SK-N-SH (cell line): Measurements from ENCODE around the gene WNT4. TPM values are rescaled to one million over a fixed set of nuclear protein-coding genes. Genes with fewer than 3 reads are reported as not detected.

Experiments
- CTCF ChIA-PET: fragments of 300-600, 350-600 bp; formaldehyde crosslinking; extraction: SDS; loops from one replicate; lab custom pipeline; 2021; lab: Yijun Ruan, JAX
- POLR2A ChIA-PET: fragments of 350-600 bp; sonication (Branson Sonifier 250); formaldehyde crosslinking; extraction: SDS; loops from one replicate; lab custom pipeline; 2020; ENCODE audit warnings: antibody characterized with exemption, inconsistent platforms; lab: Yijun Ruan, JAX
- DNase-seq: peaks from one replicate; pipeline ENCODE4 v3.0.0; 2012
- H2AFZ ChIP-seq: fragments of 200-600 bp; sonication (generic); 2 replicates; pipeline ENCODE4 v1.8.1; 2016; ENCODE audit warnings: antibody characterized with exemption, mild to moderate bottlenecking, low read depth
- H3F3A ChIP-seq: fragments of 200-600 bp; sonication (generic); replicated peaks from 2 replicates; pipeline ENCODE3; 2016; ENCODE audit warnings: antibody characterized with exemption, mild to moderate bottlenecking; ENCODE audit not compliant: insufficient read depth
- H3K27ac ChIP-seq, 2 experiments: fragments of 200-500 bp in 1 of 2; fragments of 200-600 bp in 1 of 2; sonication (Bioruptor generic) in 1 of 2; sonication (generic), shearing (Covaris generic) in 1 of 2; 2 replicates each; pipeline versions ENCODE4 v1.5.1 to v1.6.1; 2014 to 2016; ENCODE audit warnings: low read depth in 2 of 2, inconsistent platforms in 1 of 2, low read length in 1 of 2, mild to moderate bottlenecking in 1 of 2, mixed read lengths in 1 of 2
- H3K27me3 ChIP-seq: fragments of 200-600 bp; sonication (generic), shearing (Covaris generic); 2 replicates; pipeline ENCODE4 v1.6.1; 2016; ENCODE audit warnings: mixed run types; ENCODE audit not compliant: insufficient read depth
- H3K36me3 ChIP-seq, 2 experiments: fragments of 200-500 bp in 1 of 2; fragments of 200-600 bp in 1 of 2; sonication (Bioruptor generic) in 1 of 2; sonication (generic) in 1 of 2; replicated peaks in 1 of 2; 2 replicates each; pipeline versions ENCODE3 to v1.5.1; 2014 to 2016; ENCODE audit warnings: low read length in 1 of 2, mild to moderate bottlenecking in 1 of 2; ENCODE audit not compliant: insufficient read depth in 2 of 2, control insufficient read depth in 1 of 2
- H3K4me1 ChIP-seq, 2 experiments: fragments of 200-500 bp in 1 of 2; fragments of 200-600 bp in 1 of 2; sonication (Bioruptor generic) in 1 of 2; sonication (generic), shearing (Covaris generic) in 1 of 2; 2 replicates each; pipeline versions ENCODE4 v1.5.1 to v1.6.1; 2014 to 2016; ENCODE audit warnings: low read depth in 1 of 2, low read length in 1 of 2, mixed run types in 1 of 2; ENCODE audit not compliant: insufficient read depth in 2 of 2, control insufficient read depth in 1 of 2
- H3K4me2 ChIP-seq: fragments of 200-600 bp; sonication (generic), shearing (Covaris generic); 2 replicates; pipeline ENCODE4 v1.6.1; 2017; ENCODE audit warnings: mixed run types
- H3K4me3 ChIP-seq, 2 experiments: fragments of 200-500 bp in 1 of 2; fragments of 200-600 bp in 1 of 2; sonication (Bioruptor generic) in 1 of 2; sonication (generic), shearing (Covaris generic) in 1 of 2; 2 replicates each; pipeline versions ENCODE4 v1.5.1 to v1.8.1; 2014 to 2016; ENCODE audit warnings: low read depth in 2 of 2, inconsistent platforms in 1 of 2, low read length in 1 of 2, mild to moderate bottlenecking in 1 of 2, mixed read lengths in 1 of 2, moderate library complexity in 1 of 2
- H3K79me2 ChIP-seq: fragments of 200-600 bp; sonication (generic); 2 replicates; pipeline ENCODE4 v1.8.1; 2017; ENCODE audit warnings: mild to moderate bottlenecking; ENCODE audit not compliant: insufficient read depth
- H3K9ac ChIP-seq: fragments of 200-600 bp; sonication (generic); 2 replicates; pipeline ENCODE4 v1.6.1; 2017; ENCODE audit warnings: mixed run types
- H3K9me2 ChIP-seq: fragments of 200-600 bp; sonication (generic); 2 replicates; pipeline ENCODE4 v1.6.1; 2017; ENCODE audit warnings: mixed run types
- H3K9me3 ChIP-seq: fragments of 200-600 bp; sonication (generic); 2 replicates; pipeline ENCODE4 v1.6.1; 2017; ENCODE audit warnings: mixed run types, mild to moderate bottlenecking, moderate library complexity
- H4K20me1 ChIP-seq: fragments of 200-600 bp; sonication (generic); 2 replicates; pipeline ENCODE4 v1.6.1; 2017; ENCODE audit warnings: mild to moderate bottlenecking, mixed run types; ENCODE audit not compliant: insufficient read depth
- ELF1 ChIP-seq: IDR thresholded peaks from 2 replicates; pipeline ENCODE4 v1.4.0; 2012
- EZH2phosphoT487 ChIP-seq: fragments of 200-600 bp; sonication (generic); IDR thresholded peaks from 2 replicates; pipeline ENCODE4 v1.6.1; 2017; ENCODE audit warnings: low read depth, mixed run types, mild to moderate bottlenecking, antibody characterized with exemption, moderate library complexity, borderline replicate concordance
- FOXM1 ChIP-seq: IDR thresholded peaks from 2 replicates; pipeline ENCODE4 v1.4.0; 2012; ENCODE audit warnings: low read depth, mild to moderate bottlenecking
- GATA2 ChIP-seq: sonication (generic); formaldehyde crosslinking; IDR thresholded peaks from 2 replicates; pipeline ENCODE4 v1.5.0; 2020; ENCODE audit warnings: mild to moderate bottlenecking, missing genetic modification reagents
- IRF3 ChIP-seq: fragments of 150-350 bp; IDR thresholded peaks from 2 replicates; pipeline ENCODE4 v1.6.1; 2016; ENCODE audit warnings: mild to moderate bottlenecking, low read depth, low read length
- NRF1 ChIP-seq: IDR thresholded peaks from 2 replicates; pipeline ENCODE4 v1.6.1; 2012; ENCODE audit warnings: low read depth, mild to moderate bottlenecking, low read length
- POLR2AphosphoS5 ChIP-seq: IDR thresholded peaks from 2 replicates; pipeline ENCODE4 v1.6.1; 2012; ENCODE audit warnings: low read depth, low read length
- RAD21 ChIP-seq: IDR thresholded peaks from 2 replicates; pipeline ENCODE4 v1.6.1; 2012; ENCODE audit warnings: mild to moderate bottlenecking, low read length
- REST ChIP-seq: IDR thresholded peaks from 2 replicates; pipeline ENCODE4 v1.6.1; 2012; ENCODE audit warnings: mild to moderate bottlenecking, low read depth, low read length, moderate library complexity
- RFX5 ChIP-seq: IDR thresholded peaks from 2 replicates; pipeline ENCODE4 v1.6.1; 2012; ENCODE audit warnings: mild to moderate bottlenecking, improper control_type of control experiment, low read length
- SMC3 ChIP-seq: IDR thresholded peaks from 2 replicates; pipeline ENCODE4 v1.6.1; 2012; ENCODE audit warnings: low read depth, low read length, improper control_type of control experiment
- TEAD4 ChIP-seq: IDR thresholded peaks from 2 replicates; pipeline ENCODE4 v1.4.0; 2012; ENCODE audit warnings: mild to moderate bottlenecking, borderline replicate concordance; ENCODE audit not compliant: insufficient read depth
- USF1 ChIP-seq: IDR thresholded peaks from 2 replicates; pipeline ENCODE4 v1.4.0; 2012; ENCODE audit warnings: low read depth, borderline replicate concordance
- YY1 ChIP-seq: IDR thresholded peaks from 2 replicates; pipeline ENCODE4 v1.4.0; 2012; ENCODE audit warnings: low read depth, mild to moderate bottlenecking
- WGBS: methylation state at CpG from one replicate; pipeline ENCODE4 v1.1.6; 2017; ENCODE audit warnings: low lambda C conversion rate; 5-methylcytosine and 5-hydroxymethylcytosine counted together
- polyA plus RNA-seq, 3 experiments: library from polyadenylated mRNA; depleted of rRNA; stranded (reverse); fragments of >200 nt; gene quantifications; 2 replicates each; pipeline ENCODE4 v1.2.3, GENCODE V29; 2012
- TF ChIP-seq, protein P1 (sequence below): fragments of 200-600 bp; sonication (generic); IDR thresholded peaks from 2 replicates; pipeline ENCODE4 v1.6.1; 2017; ENCODE audit warnings: antibody characterized with exemption, mild to moderate bottlenecking, moderate library complexity
- TF ChIP-seq, protein P2 (sequence below): fragments of 150-350 bp; IDR thresholded peaks from 2 replicates; pipeline ENCODE4 v1.6.1; 2017; ENCODE audit warnings: antibody characterized with exemption, low read length, low read depth, borderline replicate concordance

The WNT4 gene
- polyA plus RNA-seq, 1 of the 3 experiments (the other 2 are of a cell fraction): 0.03 TPM

GRCh38 chr1:22100168-22100567 lies 42.7 kb downstream of the WNT4 start (continued):
- TF ChIP-seq USF1: no peak

- Histone ChIP-seq H3K9me3 (no peaks in the 10 kb centered on the region), H4K20me1 (peaks cover 94% of the 10 kb centered on the region), H3K36me3 (peaks cover 52 to 62% of the 10 kb centered on the region in 2 experiments), H3K79me2 (peaks cover 85% of the 10 kb centered on the region), H3K27ac (no peak overlapping the region), H3F3A (peaks cover 22% of the 10 kb centered on the region), H3K9ac (no peak overlapping the region), H3K4me1 (no peaks in the 10 kb centered on the region), H3K27me3 (no peaks in the 10 kb centered on the region), H3K4me2 (no peak overlapping the region), H3K4me3 (no peak overlapping the region), H3K9me2 (no peaks in the 10 kb centered on the region), H2AFZ (no peak overlapping the region)
- CTCF ChIA-PET: interaction anchor here (1.0 to 4.0 kb wide), 7 partner anchors 9 to 543 kb away, joined by 3 to 21 read pairs (median 4); partner anchors contain the start of gene WNT4
- POLR2A ChIA-PET: no interaction called here
- WGBS: 94% methylated on average over 10 of the region's 10 CpGs
- DNase-seq: no peak
- TF ChIP-seq, protein P1, sequence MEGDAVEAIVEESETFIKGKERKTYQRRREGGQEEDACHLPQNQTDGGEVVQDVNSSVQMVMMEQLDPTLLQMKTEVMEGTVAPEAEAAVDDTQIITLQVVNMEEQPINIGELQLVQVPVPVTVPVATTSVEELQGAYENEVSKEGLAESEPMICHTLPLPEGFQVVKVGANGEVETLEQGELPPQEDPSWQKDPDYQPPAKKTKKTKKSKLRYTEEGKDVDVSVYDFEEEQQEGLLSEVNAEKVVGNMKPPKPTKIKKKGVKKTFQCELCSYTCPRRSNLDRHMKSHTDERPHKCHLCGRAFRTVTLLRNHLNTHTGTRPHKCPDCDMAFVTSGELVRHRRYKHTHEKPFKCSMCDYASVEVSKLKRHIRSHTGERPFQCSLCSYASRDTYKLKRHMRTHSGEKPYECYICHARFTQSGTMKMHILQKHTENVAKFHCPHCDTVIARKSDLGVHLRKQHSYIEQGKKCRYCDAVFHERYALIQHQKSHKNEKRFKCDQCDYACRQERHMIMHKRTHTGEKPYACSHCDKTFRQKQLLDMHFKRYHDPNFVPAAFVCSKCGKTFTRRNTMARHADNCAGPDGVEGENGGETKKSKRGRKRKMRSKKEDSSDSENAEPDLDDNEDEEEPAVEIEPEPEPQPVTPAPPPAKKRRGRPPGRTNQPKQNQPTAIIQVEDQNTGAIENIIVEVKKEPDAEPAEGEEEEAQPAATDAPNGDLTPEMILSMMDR: no peak
- TF ChIP-seq IRF3 (no peak), POLR2AphosphoS5 (no peak), REST (no peak), RAD21 (no peak), FOXM1 (no peak), RFX5 (no peak), EZH2phosphoT487 (no peak), YY1 (no peak), ELF1 (no peak), GATA2 (CRISPR knock-in tag) (no peak), USF1 (no peak), SMC3 (no peak), TEAD4 (no peak), NRF1 (no peak)
- TF ChIP-seq, protein P2, sequence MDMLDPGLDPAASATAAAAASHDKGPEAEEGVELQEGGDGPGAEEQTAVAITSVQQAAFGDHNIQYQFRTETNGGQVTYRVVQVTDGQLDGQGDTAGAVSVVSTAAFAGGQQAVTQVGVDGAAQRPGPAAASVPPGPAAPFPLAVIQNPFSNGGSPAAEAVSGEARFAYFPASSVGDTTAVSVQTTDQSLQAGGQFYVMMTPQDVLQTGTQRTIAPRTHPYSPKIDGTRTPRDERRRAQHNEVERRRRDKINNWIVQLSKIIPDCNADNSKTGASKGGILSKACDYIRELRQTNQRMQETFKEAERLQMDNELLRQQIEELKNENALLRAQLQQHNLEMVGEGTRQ: no peak
These were observed 44.1 kb downstream of the WNT4 start for GRCh38 chr1:22098752-22099151.
